ENCODE results near the gene PACSIN2. TPM values are rescaled to one million over a fixed set of nuclear protein-coding genes. Genes with fewer than 3 reads are reported as not detected.

Gene PACSIN2
- total and polyA plus RNA-seq, 2 of the 13 experiments (the other 11 are each of a cell fraction or from before 2014, with no cell fraction given): 54.1 to 68.8 TPM

DNA sequence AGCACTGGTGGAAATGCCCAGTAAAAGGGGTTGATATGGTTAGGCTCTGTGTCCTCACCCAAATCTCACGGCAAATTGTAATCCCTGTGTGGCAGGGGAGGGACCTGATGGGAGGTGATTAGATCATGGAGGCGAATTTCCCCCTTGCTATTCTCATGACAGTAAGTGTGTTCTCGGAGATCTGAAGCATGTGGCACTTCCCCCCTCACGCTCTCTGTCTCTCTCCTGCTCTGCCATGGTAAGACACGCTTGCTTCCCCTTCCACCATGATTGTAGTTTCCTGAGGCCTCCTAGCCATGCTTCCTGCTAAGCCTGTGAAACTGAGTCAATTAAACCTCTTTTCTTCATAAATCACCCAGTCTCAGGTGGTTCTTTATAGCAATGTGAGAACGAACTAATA lies 37.4 kb downstream of the PACSIN2 start (continued):
- no peak for TF ChIP-seq DZIP1 (CRISPR knock-in tag; IDR thresholded peaks at IDR 0.05)
- TF ChIP-seq ZNF678 (CRISPR knock-in tag; IDR thresholded peaks at IDR 0.05): no peak
- TF ChIP-seq ZNF512 (CRISPR knock-in tag; IDR thresholded peaks at IDR 0.05): no peak

DNA sequence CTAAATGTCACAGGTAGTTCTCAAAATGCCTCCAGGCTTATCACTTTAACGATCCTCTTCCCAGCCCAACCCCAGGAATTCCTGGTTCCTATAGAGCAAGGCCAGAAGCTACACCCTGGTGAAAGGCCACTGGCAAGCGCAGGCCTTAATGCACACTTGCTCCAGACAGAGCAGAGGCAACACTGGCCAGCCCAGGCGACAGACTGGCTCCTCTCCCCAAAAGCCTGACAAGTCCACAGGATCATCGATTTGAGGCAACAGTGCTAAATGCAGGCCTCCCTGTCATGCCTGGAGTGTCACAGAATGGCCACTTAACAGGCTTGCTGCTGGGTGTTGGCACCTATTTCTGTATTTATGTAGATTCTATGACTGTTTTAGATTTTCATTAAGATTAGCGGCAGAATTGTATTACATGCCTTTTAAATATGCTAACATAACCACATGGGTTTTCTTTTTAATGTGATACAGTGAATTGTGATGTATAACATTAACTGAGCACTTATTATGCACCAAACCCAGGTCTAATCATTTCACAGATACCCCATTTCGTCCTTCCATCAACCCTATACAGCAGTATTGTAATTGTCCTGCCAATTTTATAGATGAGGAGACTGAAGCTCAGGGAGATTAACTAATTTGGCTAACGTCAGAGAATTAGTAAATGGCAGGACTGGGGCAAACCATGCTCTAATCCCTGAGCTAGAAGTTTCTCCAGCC lies 38.6 kb downstream of the PACSIN2 start:
- H3K4me1 ChIP-seq (ENCODE audit: insufficient read depth, low read length): peaks cover 62% of the 10 kb centered on the region
- no peak overlapping the region for H2AFZ ChIP-seq (ENCODE audit: low read length)
- H3K4me2 ChIP-seq (ENCODE audit: low read depth, low read length): no peak overlapping the region
- H3K9ac ChIP-seq (ENCODE audit: insufficient read depth, low read depth, low read length): no peak overlapping the region
- H3K9me3 ChIP-seq (ENCODE audit: low read length): no peaks in the 10 kb centered on the region
- ATAC-seq (peak; percentile 66), FAIRE-seq (no peak), DNase-seq (ENCODE audit: low spot score) (no peak)
- no peak overlapping the region for H3K4me3 ChIP-seq (replicated peaks in 1 of 3; ENCODE audit: insufficient read depth in 1 of 3, low read depth in 2 of 3, low read length in 3 of 3)
- intact Hi-C loops (cut with micrococcal nuclease; ENCODE audit: unreplicated experiment) (no loop called here), in situ Hi-C loops (cut with HindIII; ENCODE audit: extremely low pct_ligation_motif_present, low pct_unique_long_range_greater_than_20kb) (no loop called here)
- ChIA-PET POLR2A (interaction anchor here (1.3 kb wide), 1 partner anchor 17 kb away, joined by 8 read pairs; no protein-coding TSS in a partner anchor), CTCF (ENCODE audit: low intra/inter-chr PET ratio, low total read pairs) (no interaction called here)
- TF ChIP-seq HNRNPL (IDR thresholded peaks at IDR 0.05; ENCODE audit: low read depth, low read length): no peak
- no peak for TF ChIP-seq ZNF232 (CRISPR knock-in tag; IDR thresholded peaks at IDR 0.05; ENCODE audit: borderline replicate concordance)
- TF ChIP-seq ZNF343 (CRISPR knock-in tag; IDR thresholded peaks at IDR 0.05): no peak
- no peak for TF ChIP-seq HOXD1 (CRISPR knock-in tag; IDR thresholded peaks at IDR 0.05)
- 84% methylated on average over 5 of the region's 7 CpGs for WGBS (ENCODE audit: low lambda C conversion rate)
- no peaks in the 10 kb centered on the region; a peak in 1 of 5 replicates for H3K36me3 ChIP-seq (replicated peaks in 1 of 2; ENCODE audit: control insufficient read depth in 1 of 2, insufficient read depth in 2 of 2, low read length in 2 of 2)
- H4K20me1 ChIP-seq (ENCODE audit: insufficient read depth, low read length): peaks cover 15% of the 10 kb centered on the region
- H3K27ac ChIP-seq (ENCODE audit: extremely low read length, insufficient read depth, low read length): no peak overlapping the region
- no TSS peak for BruUV-seq (replicated peaks)
- peaks cover 78% of the 10 kb centered on the region for H3K79me2 ChIP-seq (ENCODE audit: insufficient read depth, low read length)
- H3K27me3 ChIP-seq (ENCODE audit: control insufficient read depth in 1 of 2, insufficient read depth in 2 of 2, low read length in 2 of 2): no peaks in the 10 kb centered on the region
